A673 (cell line): ENCODE results near the gene SUSD4. TPM values are rescaled to one million over a fixed set of nuclear protein-coding genes. Genes with fewer than 3 reads are reported as not detected.

Experiments used
- BruUV-seq: library from RNA; stranded (reverse); fragments of 400-500 nt; replicated peaks from 2 replicates; lab custom pipeline; 2021; lab: Mats Ljungman, UMichigan
- CTCF ChIA-PET: fragments of 300-600 bp; sonication (Branson Sonifier 250); formaldehyde crosslinking; loops from one replicate; lab custom pipeline; 2022; ENCODE audit warnings: antibody characterized with exemption; lab: Charles Lee
- POLR2A ChIA-PET: fragments of 300-600 bp; sonication (Branson Sonifier 250); formaldehyde crosslinking; loops from one replicate; lab custom pipeline; 2022; ENCODE audit warnings: antibody characterized with exemption; ENCODE audit not compliant: low non-redundant PET; lab: Charles Lee
- DNase-seq: peaks from one replicate; pipeline ENCODE4 v3.0.0-alpha.2; 2015; ENCODE audit warnings: low spot score
- H3K27ac ChIP-seq: fragments of 200-600 bp; sonication (generic); 2 replicates; pipeline ENCODE4 v1.5.1; 2016; ENCODE audit warnings: mixed run types, low read depth, mild to moderate bottlenecking, mixed read lengths, antibody characterized with exemption, low read length; ENCODE audit not compliant: poor library complexity, severe bottlenecking
- H3K27me3 ChIP-seq: fragments of 200-600 bp; sonication (generic); replicated peaks from 2 replicates; pipeline ENCODE4 v1.6.1; 2017; ENCODE audit warnings: mixed run types, low read depth, mild to moderate bottlenecking, mixed read lengths, antibody characterized with exemption, low read length; ENCODE audit not compliant: insufficient read depth, poor library complexity
- H3K36me3 ChIP-seq: fragments of 200-600 bp; sonication (generic); 2 replicates; pipeline ENCODE4 v1.6.1; 2016; ENCODE audit warnings: mixed run types, mild to moderate bottlenecking, mixed read lengths, antibody characterized with exemption, low read length; ENCODE audit not compliant: insufficient read depth, poor library complexity, severe bottlenecking
- H3K4me1 ChIP-seq: fragments of 200-600 bp; sonication (generic); 2 replicates; pipeline ENCODE4 v1.6.1; 2017; ENCODE audit warnings: mixed run types, mild to moderate bottlenecking, mixed read lengths, antibody characterized with exemption, low read length; ENCODE audit not compliant: insufficient read depth, poor library complexity, severe bottlenecking
- H3K4me3 ChIP-seq: fragments of 200-600 bp; sonication (generic); 2 replicates; pipeline ENCODE4 v1.5.1; 2016; ENCODE audit warnings: low read depth, mixed run types, mild to moderate bottlenecking, mixed read lengths, low read length; ENCODE audit not compliant: poor library complexity, severe bottlenecking
- H3K9me3 ChIP-seq: fragments of 200-600 bp; sonication (generic); 2 replicates; pipeline ENCODE4 v1.6.1; 2016; ENCODE audit warnings: mixed run types, low read depth, mild to moderate bottlenecking, mixed read lengths, antibody characterized with exemption, low read length; ENCODE audit not compliant: poor library complexity, severe bottlenecking
- EZH2 ChIP-seq: fragments of 200-600 bp; sonication (generic); IDR thresholded peaks from 2 replicates; pipeline ENCODE4 v1.6.1; 2017; ENCODE audit warnings: borderline replicate concordance, low read depth, mild to moderate bottlenecking, mixed read lengths, antibody characterized with exemption, low read length; ENCODE audit not compliant: poor library complexity, severe bottlenecking
- intact Hi-C: fragments of 100-400 bp; cut with micrococcal nuclease; formaldehyde crosslinking; loops from one replicate; pipeline ENCODE4 v1.10.0; 2022; ENCODE audit not compliant: unreplicated experiment
- total RNA-seq: library from RNA; stranded (reverse); gene quantifications from 2 replicates; pipeline ENCODE4 v1.2.3, GENCODE V29; 2021
- TF ChIP-seq, protein P1 (sequence below): fragments of 300-800, 200-600 bp; sonication (generic); conservative IDR thresholded peaks from 2 replicates; pipeline ENCODE4 v1.5.1; 2017; ENCODE audit warnings: low read depth, mild to moderate bottlenecking, antibody characterized with exemption, low read length, moderate library complexity, mixed read lengths

Gene SUSD4
- total RNA-seq, 1 experiment from 2014 or later = not detected

DNA sequence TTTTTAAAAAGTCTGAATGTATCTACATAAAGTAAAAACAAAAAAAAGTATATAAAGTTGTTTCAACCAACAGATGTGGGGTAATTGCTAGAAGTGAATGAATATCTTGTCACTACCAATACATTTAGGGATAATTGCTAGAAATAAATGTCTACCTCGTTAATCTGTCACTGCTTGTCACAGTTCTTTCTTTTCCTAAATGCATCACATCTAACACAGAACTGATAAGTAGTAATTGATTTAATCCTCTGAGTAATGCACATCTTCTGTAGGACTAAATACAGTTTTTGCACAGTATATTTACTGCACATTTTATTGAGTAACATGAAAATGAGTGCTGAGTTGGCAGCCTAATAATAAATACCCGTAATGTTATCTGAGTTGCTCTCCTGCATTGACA is 72.2 kb downstream of the SUSD4 start:
- H3K4me3 ChIP-seq = no peak overlapping the region
- CTCF ChIA-PET = no interaction called here
- BruUV-seq = no TSS peak
- no peak overlapping the region for H3K27ac ChIP-seq
- no peak for DNase-seq
- H3K4me1 ChIP-seq = no peaks in the 10 kb centered on the region
- peaks cover 8% of the 10 kb centered on the region for H3K27me3 ChIP-seq
- TF ChIP-seq EZH2 = no peak
- TF ChIP-seq, protein P1, sequence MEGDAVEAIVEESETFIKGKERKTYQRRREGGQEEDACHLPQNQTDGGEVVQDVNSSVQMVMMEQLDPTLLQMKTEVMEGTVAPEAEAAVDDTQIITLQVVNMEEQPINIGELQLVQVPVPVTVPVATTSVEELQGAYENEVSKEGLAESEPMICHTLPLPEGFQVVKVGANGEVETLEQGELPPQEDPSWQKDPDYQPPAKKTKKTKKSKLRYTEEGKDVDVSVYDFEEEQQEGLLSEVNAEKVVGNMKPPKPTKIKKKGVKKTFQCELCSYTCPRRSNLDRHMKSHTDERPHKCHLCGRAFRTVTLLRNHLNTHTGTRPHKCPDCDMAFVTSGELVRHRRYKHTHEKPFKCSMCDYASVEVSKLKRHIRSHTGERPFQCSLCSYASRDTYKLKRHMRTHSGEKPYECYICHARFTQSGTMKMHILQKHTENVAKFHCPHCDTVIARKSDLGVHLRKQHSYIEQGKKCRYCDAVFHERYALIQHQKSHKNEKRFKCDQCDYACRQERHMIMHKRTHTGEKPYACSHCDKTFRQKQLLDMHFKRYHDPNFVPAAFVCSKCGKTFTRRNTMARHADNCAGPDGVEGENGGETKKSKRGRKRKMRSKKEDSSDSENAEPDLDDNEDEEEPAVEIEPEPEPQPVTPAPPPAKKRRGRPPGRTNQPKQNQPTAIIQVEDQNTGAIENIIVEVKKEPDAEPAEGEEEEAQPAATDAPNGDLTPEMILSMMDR = no peak
- no peaks in the 10 kb centered on the region for H3K36me3 ChIP-seq
- no peaks in the 10 kb centered on the region for H3K9me3 ChIP-seq
- intact Hi-C loops = no loop called here
- POLR2A ChIA-PET = no interaction called here

DNA sequence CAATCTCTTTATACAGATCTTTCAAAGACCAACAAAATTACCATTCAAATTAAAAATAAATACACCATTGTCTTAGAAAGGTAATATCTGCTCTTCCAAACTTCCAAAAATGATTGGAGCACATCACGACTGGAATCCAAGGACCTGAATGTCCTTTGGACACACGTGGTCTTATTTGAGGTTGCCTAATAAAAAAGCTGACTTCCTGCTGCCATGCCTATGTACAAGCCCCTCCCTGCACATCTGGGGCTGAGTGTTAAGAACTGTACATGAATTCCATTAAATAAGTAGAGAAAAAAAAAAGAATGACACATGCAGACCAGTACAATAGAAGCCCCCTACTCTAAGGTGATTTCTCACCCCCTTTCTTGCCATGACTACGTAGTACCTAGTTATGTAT is 73.6 kb downstream of the SUSD4 start:
- intact Hi-C loops = no loop called here
- no peak for DNase-seq
- Histone ChIP-seq H3K36me3 (no peaks in the 10 kb centered on the region), H3K4me3 (no peak overlapping the region), H3K9me3 (no peaks in the 10 kb centered on the region), H3K4me1 (no peaks in the 10 kb centered on the region), H3K27ac (no peak overlapping the region), H3K27me3 (peaks cover 8% of the 10 kb centered on the region)
- ChIA-PET CTCF (no interaction called here), POLR2A (no interaction called here)
- BruUV-seq = no TSS peak
- no peak for TF ChIP-seq EZH2
- TF ChIP-seq, protein P1 = no peak

DNA sequence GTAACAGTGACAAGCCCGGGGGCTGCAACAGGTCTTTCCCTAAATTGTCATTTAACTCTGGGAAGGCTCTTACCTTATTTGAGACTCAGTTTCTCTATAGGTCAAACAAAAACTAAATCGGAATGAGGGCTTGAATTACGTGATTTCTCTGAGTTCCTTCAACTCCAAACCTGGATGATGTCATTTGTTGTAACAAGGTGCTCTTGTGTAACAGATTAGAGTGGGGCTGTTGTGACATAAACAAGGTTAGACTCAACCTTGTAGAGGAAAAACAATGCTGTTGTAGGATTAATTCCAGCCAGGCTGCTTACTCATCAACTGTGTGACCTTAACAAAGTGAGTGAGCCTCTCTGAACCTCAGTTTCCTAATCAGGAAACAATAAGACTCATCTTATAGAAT is 74.4 kb downstream of the SUSD4 start:
- intact Hi-C loops = no loop called here
- Histone ChIP-seq H3K27ac (no peak overlapping the region), H3K4me1 (no peaks in the 10 kb centered on the region), H3K9me3 (no peaks in the 10 kb centered on the region), H3K36me3 (no peaks in the 10 kb centered on the region), H3K4me3 (no peak overlapping the region), H3K27me3 (peaks cover 8% of the 10 kb centered on the region)
- no peak for DNase-seq
- ChIA-PET CTCF (no interaction called here), POLR2A (no interaction called here)
- no peak for TF ChIP-seq EZH2
- TF ChIP-seq, protein P1 = no peak
- no TSS peak for BruUV-seq
